ENCODE data around the gene TMEM127.
"Not testable (repeated sequence)": the region's sequence is repeated elsewhere in the genome, so short reads cannot be mapped to it uniquely, and the experiment has no call there.

The TMEM127 gene

GRCh38 chr2:96241227-96241626 is 24.6 kb downstream of the TMEM127 start:
- DNase-seq (ENCODE audit: low read depth in 2 of 2), result no peak

GRCh38 chr2:96240341-96241038 is 25.3 kb downstream of the TMEM127 start:
- DNase-seq (ENCODE audit: low read depth in 2 of 2), result no peak

- DNase-seq (ENCODE audit: low read depth in 2 of 2), result no peak
Measured at GRCh38 chr2:96239745-96240264, 26.0 kb downstream of the TMEM127 start.

- no peak for DNase-seq (ENCODE audit: low read depth in 2 of 2)
Measured at GRCh38 chr2:96239091-96239490, 26.7 kb downstream of the TMEM127 start.

- no peak for DNase-seq (ENCODE audit: low read depth in 2 of 2)
Measured at GRCh38 chr2:96238266-96238665, 27.5 kb downstream of the TMEM127 start.

GRCh38 chr2:96236882-96237281 is 28.9 kb downstream of the TMEM127 start:
- no peak for DNase-seq (ENCODE audit: low read depth in 2 of 2)

- DNase-seq (ENCODE audit: low read depth in 2 of 2), result no peak
Measured at GRCh38 chr2:96233880-96234316, 31.9 kb downstream of the TMEM127 start.

- DNase-seq (ENCODE audit: low read depth in 2 of 2), result no peak
Measured at GRCh38 chr2:96233436-96233835, 32.4 kb downstream of the TMEM127 start.

- DNase-seq (ENCODE audit: low read depth in 2 of 2), result no peak
Measured at GRCh38 chr2:96231316-96231715, 34.5 kb downstream of the TMEM127 start.

GRCh38 chr2:96225016-96225533 is 40.7 kb downstream of the TMEM127 start:
- no peak for DNase-seq (ENCODE audit: low read depth in 2 of 2)

- DNase-seq (ENCODE audit: low read depth in 2 of 2), result not testable (repeated sequence)
Measured at GRCh38 chr2:96221106-96221505, 44.7 kb downstream of the TMEM127 start.

GRCh38 chr2:96219959-96220358 is 45.8 kb downstream of the TMEM127 start:
- not testable (repeated sequence) for DNase-seq (ENCODE audit: low read depth in 2 of 2)

- DNase-seq (ENCODE audit: low read depth in 2 of 2), result no peak
Measured at GRCh38 chr2:96218508-96219131, 47.2 kb downstream of the TMEM127 start.

GRCh38 chr2:96214554-96214953 is 51.2 kb downstream of the TMEM127 start:
- DNase-seq (ENCODE audit: low read depth in 2 of 2), result no peak

GRCh38 chr2:96213379-96213778 is 52.4 kb downstream of the TMEM127 start:
- no peak for DNase-seq (ENCODE audit: low read depth in 2 of 2)

GRCh38 chr2:96212339-96212738 is 53.5 kb downstream of the TMEM127 start:
- no peak for DNase-seq (ENCODE audit: low read depth in 2 of 2)

GRCh38 chr2:96209729-96210085 is 56.1 kb downstream of the TMEM127 start:
- DNase-seq (ENCODE audit: low read depth in 2 of 2), result no peak

GRCh38 chr2:96209011-96209728 is 56.6 kb downstream of the TMEM127 start:
- DNase-seq (ENCODE audit: low read depth in 2 of 2), result no peak

GRCh38 chr2:96208143-96209010 is 57.4 kb downstream of the TMEM127 start, which contains the start of gene STARD7:
STARD7 (minus strand) TSS chr2:96208827; CDS start chr2:96208434, 393 bp downstream.
- DNase-seq (ENCODE audit: low read depth in 2 of 2), result peak; percentile 97 to 98

GRCh38 chr2:96207774-96208142 is 58.0 kb downstream of the TMEM127 start:
- DNase-seq (ENCODE audit: low read depth in 2 of 2), result no peak

- DNase-seq (ENCODE audit: low read depth in 2 of 2), result no peak
Measured at GRCh38 chr2:96207073-96207773, 58.6 kb downstream of the TMEM127 start.

Measured in stimulated activated CD4-positive, alpha-beta T cell treated with anti-CD3 and anti-CD28 coated beads, Interleukin-4, amount 100 ng/mL, for 48 hours (primary cell).